Heart right ventricle (tissue), 16 donors: ENCODE data around the gene KDM5B. TPM values are rescaled to one million over a fixed set of nuclear protein-coding genes. Genes with fewer than 3 reads are reported as not detected.
A peak's percentile ranks its signal among the peaks of the same experiment; 100 is the strongest.
"Not testable (repeated sequence)": the region's sequence is repeated elsewhere in the genome, so short reads cannot be mapped to it uniquely, and the experiment has no call there.

Source experiments
- ATAC-seq, 8 donors: fragments of 200-7000 bp; cut with Tn5 transposase; one replicate each; pipeline ENCODE4 v1.9.1; 2020; ENCODE audit warnings: mild to moderate bottlenecking in 8 of 8, moderate library complexity in 8 of 8, moderate number of reproducible peaks in 1 of 8
- DNase-seq, 2 donors: peaks; one replicate each; pipeline ENCODE4 v3.0.0-alpha.2; 2020
- H3K27ac ChIP-seq, 10 donors: fragments of 200-600 bp; sonication (generic) in 2 of 10; one replicate each; pipeline versions ENCODE4 v1.5.0 to v1.8.0; 2020 to 2022; ENCODE audit warnings: mild to moderate bottlenecking in 3 of 10
- H3K27me3 ChIP-seq, 7 donors: fragments of 200-600 bp; one replicate each; pipeline ENCODE4 v1.8.0; 2021 to 2022; ENCODE audit warnings: mild to moderate bottlenecking in 2 of 7
- H3K36me3 ChIP-seq, 9 donors: fragments of 200-600 bp; sonication (generic) in 1 of 9; one replicate each; pipeline versions ENCODE4 v1.5.0 to v1.8.0; 2020 to 2022; ENCODE audit warnings: mild to moderate bottlenecking in 2 of 9
- H3K4me1 ChIP-seq, 9 donors: fragments of 200-600 bp; sonication (generic) in 1 of 9; one replicate each; pipeline versions ENCODE4 v1.5.0 to v1.8.0; 2020 to 2022; ENCODE audit warnings: mild to moderate bottlenecking in 4 of 9
- H3K4me3 ChIP-seq, 10 donors: fragments of 200-600 bp; sonication (generic) in 2 of 10; one replicate each; pipeline versions ENCODE4 v1.5.0 to v1.8.0; 2020 to 2022; ENCODE audit warnings: mild to moderate bottlenecking in 7 of 10, moderate library complexity in 2 of 10
- H3K9me3 ChIP-seq, 11 donors: fragments of 200-600 bp in 10 of 11; sonication (generic) in 2 of 11; one replicate each; pipeline versions ENCODE4 v1.5.0 to v1.8.0; 2013 to 2022; ENCODE audit warnings: mild to moderate bottlenecking in 2 of 11, control low read depth in 1 of 11, moderate library complexity in 1 of 11
- CTCF ChIP-seq, 9 donors: fragments of 200-600 bp; sonication (generic) in 2 of 9; IDR thresholded peaks; one replicate each; pipeline versions ENCODE4 v1.5.0 to v1.8.0; 2021 to 2022; ENCODE audit warnings: antibody characterized with exemption in 9 of 9, mild to moderate bottlenecking in 5 of 9, moderate library complexity in 1 of 9
- WGBS, 2 donors: extraction: QIAGEN DNeasy Blood & Tissue Kit; methylation state at CpG; one replicate each; pipeline ENCODE4 v1.1.7; 2013; ENCODE audit warnings: inconsistent platforms in 1 of 2; 5-methylcytosine and 5-hydroxymethylcytosine counted together
- intact Hi-C, 10 donors: fragments of 100-400 bp; cut with DNase I; formaldehyde crosslinking; loops; one replicate each; pipeline versions ENCODE4 v1.11.1 to v1.14.2; 2022
- polyA plus RNA-seq, 2 donors: library from polyadenylated mRNA; stranded (reverse); fragments of 200-250 nt; gene quantifications; one replicate each; pipeline ENCODE4 v1.2.3, GENCODE V29; 2013
- total RNA-seq, 10 donors: library from RNA; stranded (reverse); fragmentation: NEBNext Ultra II Directional in 3 of 10; extraction: Animal tissue kit (Norgen Biotek cat#: 25700) in 3 of 10; gene quantifications; one replicate each; pipeline versions ENCODE4 v1.2.1 to v1.2.4, GENCODE V29; 2021 to 2023
- donor health status: Arrhythmogenic right ventricular cardiomyopathy.
- donor health status: ischemic (EF 13 %, LVEDD 7.1; RV severe dilation, severe dysfunction).
- donor health status: healthy with polysubstance abuse.
- donor health status: DM: no; HTN: yes; CAD: no.
- donor health status: DM: no; HTN: no; CAD: no.
- donor health status: ischemic (EF 25% LVEDD 6.9; RV normal size, moderate dysfunction).
- donor health status: ischemic (EF 25% LVEDD 5.7; RV mildly dilated, moderate dysfunction).
- donor health status: healthy.
- donor health status: DM: yes; HTN: yes; CAD: no.
- donor health status: Ischemic cardiomyopathy.
- donor health status: ischemic (EF 35%, LVEDD 5.7; RV mildly dilated, moderate dysfunction).
- donor health status: nonischemic (EF 11% LVEDD 7.7; RV severe dilation, severe dysfunction).
- donor health status: DM: yes; HTN: yes; CAD: no.
- donor health status: PGD.
- donor health status: ischemic (EF 29% LVEDD 5.4; RV normal size, mild dysfunction).
- donor health status: nonischemic (EF 23%, LVEDD 6.1; RV moderate dilation, normal function).

The KDM5B gene
- total and polyA plus RNA-seq, 12 donors, result 4.9 to 18.5 (median 13.6) TPM

- WGBS, 2 donors, result 76 to 82% methylated on average over 3 of the region's 3 CpGs
- Histone ChIP-seq H3K4me3 (no peak overlapping the region), H3K27ac (no peak overlapping the region), H3K4me1 (peaks cover 0 to 5% (median 0%) of the 10 kb centered on the region in 9 donors), H3K27me3 (no peaks in the 10 kb centered on the region), H3K9me3 (no peaks in the 10 kb centered on the region), H3K36me3 (peaks cover 0 to 100% (median 74%) of the 10 kb centered on the region in 9 donors)
- DNase-seq (no peak), ATAC-seq (no peak)
- intact Hi-C loops, result loop anchor here in 5 of 10 donors (10.0 kb wide), 2 partner anchors 142 to 242 kb away; no protein-coding TSS in a partner anchor
- no peak for TF ChIP-seq CTCF (IDR thresholded peaks at IDR 0.05)
Measured at GRCh38 chr1:202752774-202753173, 55.4 kb downstream of the KDM5B start.

GRCh38 chr1:202750761-202751160, 57.5 kb downstream of the KDM5B start:
- WGBS, 2 donors, result 87 to 92% methylated on average over 1 of the region's 1 CpG
- no peaks in the 10 kb centered on the region for H3K27me3 ChIP-seq
- no peak for DNase-seq
- ATAC-seq, result no peak
- TF ChIP-seq CTCF (IDR thresholded peaks at IDR 0.05), result peak in 5 of 9 donors; percentile 11 to 43 (median 27)
- no peak overlapping the region for H3K27ac ChIP-seq
- no peak overlapping the region for H3K4me3 ChIP-seq
- peaks cover 0 to 5% (median 0%) of the 10 kb centered on the region in 9 donors for H3K4me1 ChIP-seq
- intact Hi-C loops, result loop anchor here in 5 of 10 donors (10.0 kb wide), 2 partner anchors 144 to 244 kb away; no protein-coding TSS in a partner anchor
- H3K36me3 ChIP-seq, result peaks cover 0 to 100% (median 60%) of the 10 kb centered on the region in 9 donors
- H3K9me3 ChIP-seq, result no peaks in the 10 kb centered on the region

- Histone ChIP-seq H3K27me3 (no peaks in the 10 kb centered on the region), H3K4me3 (no peak overlapping the region), H3K27ac (no peak overlapping the region), H3K36me3 (peaks cover 0 to 100% (median 60%) of the 10 kb centered on the region in 9 donors), H3K4me1 (peaks cover 0 to 5% (median 0%) of the 10 kb centered on the region in 9 donors), H3K9me3 (peaks cover 0 to 1% (median 0%) of the 10 kb centered on the region in 11 donors)
- no peak for DNase-seq
- intact Hi-C loops, result loop anchor here in 5 of 10 donors (10.0 kb wide), 2 partner anchors 145 to 245 kb away; no protein-coding TSS in a partner anchor
- TF ChIP-seq CTCF (IDR thresholded peaks at IDR 0.05), result no peak
- no peak for ATAC-seq
- WGBS, 2 donors, result 91 to 94% methylated on average over 2 of the region's 2 CpGs
Measured at GRCh38 chr1:202750024-202750423, 58.2 kb downstream of the KDM5B start.

DNA sequence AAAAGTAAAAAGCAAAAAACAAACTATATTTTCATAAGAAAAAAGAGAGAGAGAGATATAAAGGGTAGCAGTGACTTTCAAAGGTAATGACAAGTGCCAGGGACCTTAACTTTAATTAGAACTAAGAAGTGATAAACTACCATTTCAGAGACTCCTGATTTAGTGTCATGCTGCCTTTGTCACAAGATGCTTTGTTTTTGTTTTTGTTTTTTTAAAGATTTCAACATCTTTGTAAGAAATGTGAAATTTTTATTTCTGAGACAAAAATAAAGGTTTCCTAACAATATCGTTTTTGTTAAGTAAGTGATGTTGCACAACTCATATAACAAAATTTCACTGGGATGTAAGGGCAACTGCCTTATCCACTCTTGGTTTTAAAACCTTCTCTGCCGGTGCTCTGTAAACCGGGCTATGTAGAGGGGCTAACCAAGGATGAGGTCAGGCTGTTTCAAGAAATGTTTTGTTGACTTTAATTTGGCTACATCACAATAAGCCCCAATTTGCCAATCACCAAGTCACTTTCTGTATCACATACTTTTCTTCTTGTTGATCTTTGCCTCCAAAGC, 62.8 kb downstream of the KDM5B start:
- H3K36me3 ChIP-seq, result peaks cover 0 to 100% (median 59%) of the 10 kb centered on the region in 9 donors
- 94 to 96% methylated on average over 3 of the region's 3 CpGs for WGBS, 2 donors
- no peak for DNase-seq
- intact Hi-C loops, result no loop called here
- no peak overlapping the region for H3K4me3 ChIP-seq
- no peak overlapping the region for H3K27ac ChIP-seq
- no peaks in the 10 kb centered on the region for H3K4me1 ChIP-seq
- no peak for ATAC-seq
- TF ChIP-seq CTCF (IDR thresholded peaks at IDR 0.05), result no peak
- no peaks in the 10 kb centered on the region for H3K27me3 ChIP-seq
- peaks cover 0 to 6% (median 0%) of the 10 kb centered on the region in 11 donors for H3K9me3 ChIP-seq

DNA sequence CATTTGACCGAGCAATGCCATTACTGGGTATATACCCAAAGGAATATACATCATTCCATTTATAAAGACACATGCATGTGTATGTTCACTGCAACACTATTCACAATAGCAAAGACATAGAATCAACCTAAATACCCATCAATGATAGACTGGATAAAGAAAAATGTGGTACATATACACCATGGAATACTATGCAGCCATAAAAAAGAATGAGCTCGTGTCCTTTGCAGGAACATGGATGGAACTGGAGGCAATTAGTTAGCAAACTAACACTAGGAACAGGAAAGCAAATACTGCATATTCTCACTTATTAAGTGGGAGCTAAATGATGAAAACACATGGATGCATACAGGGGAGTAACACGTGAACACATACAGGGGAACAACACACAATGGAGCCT, 63.5 kb downstream of the KDM5B start:
- WGBS, 2 donors, result 98% methylated on average over 3 of the region's 3 CpGs
- H3K4me1 ChIP-seq, ATAC-seq, intact Hi-C loops, H3K9me3 ChIP-seq, H3K27me3 ChIP-seq, H3K27ac ChIP-seq, DNase-seq, H3K4me3 ChIP-seq: not testable (repeated sequence)
- peaks cover 0 to 100% (median 53%) of the 10 kb centered on the region in 9 donors for H3K36me3 ChIP-seq
